Measurements from ENCODE around the gene KCNJ12.
A peak's percentile ranks its signal among the peaks of the same experiment; 100 is the strongest.
"Not testable (repeated sequence)": the region's sequence is repeated elsewhere in the genome, so short reads cannot be mapped to it uniquely, and the experiment has no call there.

The KCNJ12 gene

DNA sequence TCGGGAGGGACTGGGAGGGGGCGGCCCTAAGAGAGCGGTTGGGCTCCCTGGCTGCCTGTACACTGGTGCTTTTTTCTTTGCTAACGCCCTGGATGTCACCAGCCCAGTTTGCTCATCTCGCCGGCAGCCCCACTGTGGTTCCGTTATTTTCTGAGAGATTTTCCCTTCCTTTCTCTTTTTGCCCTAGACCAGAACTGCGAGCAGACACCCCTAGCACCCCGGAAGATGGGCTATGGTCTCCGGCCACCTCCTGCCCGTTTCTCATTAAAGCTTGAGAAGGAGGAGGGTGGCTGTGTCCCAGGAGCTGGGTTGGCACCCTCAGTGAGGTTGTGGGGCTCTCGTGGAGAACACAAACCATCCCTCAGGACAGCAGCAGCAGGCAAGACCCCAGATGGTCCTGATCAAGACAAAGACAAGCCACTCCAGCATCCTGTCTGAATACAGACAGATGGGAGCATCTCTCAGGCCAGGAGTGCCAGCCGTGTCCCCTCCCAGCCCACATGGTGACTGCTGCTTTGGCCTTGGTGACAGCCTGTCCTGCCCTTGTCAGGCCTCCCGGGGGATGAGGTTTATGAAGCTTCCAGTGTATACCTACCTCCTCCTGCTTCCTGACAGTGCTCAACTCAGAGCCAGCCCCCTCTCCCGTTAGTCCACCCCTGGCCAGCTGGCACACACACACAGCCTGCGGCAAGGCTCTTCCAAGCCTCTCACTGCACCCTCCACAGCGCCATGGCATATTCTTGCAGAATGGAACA lies 77.2 kb downstream of the KCNJ12 start:
- no peak for DNase-seq

DNA sequence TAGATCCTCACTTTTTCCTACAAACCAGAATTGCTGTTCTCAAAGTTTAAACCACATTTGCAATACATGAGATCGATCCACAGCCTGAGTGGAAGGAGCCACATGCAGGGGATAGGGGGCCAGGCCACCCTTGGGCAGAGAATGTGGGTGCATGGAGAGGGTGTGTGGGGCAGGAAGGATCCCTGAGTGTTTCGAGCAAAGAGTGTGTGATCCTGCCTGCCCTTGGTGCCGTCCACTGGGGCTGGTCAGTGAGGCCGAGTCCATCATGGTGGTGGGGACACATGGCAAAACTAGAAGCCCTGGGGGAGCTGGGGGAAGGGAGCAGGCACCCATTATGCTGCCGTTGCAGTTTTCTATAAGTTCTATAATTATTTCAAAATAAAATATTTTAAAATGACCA lies 77.8 kb downstream of the KCNJ12 start:
- DNase-seq = not testable (repeated sequence)

DNA sequence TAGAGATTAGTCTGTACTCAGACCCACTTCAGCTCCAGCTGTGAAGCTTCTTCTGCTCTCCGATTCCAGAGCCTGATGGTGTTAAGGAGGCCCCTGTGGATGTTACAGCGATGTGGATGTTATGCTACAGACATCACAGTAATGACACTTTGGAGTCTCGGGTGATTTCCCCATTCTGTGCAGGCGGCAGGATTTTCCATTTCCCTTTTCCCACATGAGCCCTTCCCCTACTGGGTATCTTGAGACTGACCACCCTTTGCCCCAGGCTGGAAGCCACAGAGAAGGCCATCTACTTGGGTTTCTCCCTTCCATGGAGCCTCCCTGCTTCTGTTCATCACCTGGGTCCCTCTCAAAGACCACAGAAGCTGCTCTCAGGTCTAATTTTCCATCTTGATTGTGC lies 78.3 kb downstream of the KCNJ12 start:
- no peak for DNase-seq

DNA sequence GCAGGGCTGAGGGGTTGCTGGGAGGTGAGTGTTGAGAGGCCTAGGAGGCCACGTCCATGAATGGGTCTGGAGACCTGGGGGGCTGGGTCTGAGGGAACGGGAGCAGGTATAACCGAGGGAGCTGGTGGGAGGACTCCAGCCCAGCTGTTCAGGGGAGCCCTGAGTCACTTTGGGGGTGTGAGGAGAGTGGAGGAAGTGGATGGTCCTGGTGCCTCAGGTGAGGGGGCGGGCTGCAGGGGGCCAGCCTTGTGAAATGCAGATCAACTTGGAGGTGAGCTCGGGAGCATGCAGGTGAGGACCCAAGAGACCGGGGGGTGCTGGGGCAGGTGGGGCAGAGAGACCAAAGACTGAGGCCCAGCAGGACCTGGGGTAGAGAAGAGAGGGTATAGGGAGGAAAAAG lies 79.6 kb downstream of the KCNJ12 start:
- DNase-seq = no peak

DNA sequence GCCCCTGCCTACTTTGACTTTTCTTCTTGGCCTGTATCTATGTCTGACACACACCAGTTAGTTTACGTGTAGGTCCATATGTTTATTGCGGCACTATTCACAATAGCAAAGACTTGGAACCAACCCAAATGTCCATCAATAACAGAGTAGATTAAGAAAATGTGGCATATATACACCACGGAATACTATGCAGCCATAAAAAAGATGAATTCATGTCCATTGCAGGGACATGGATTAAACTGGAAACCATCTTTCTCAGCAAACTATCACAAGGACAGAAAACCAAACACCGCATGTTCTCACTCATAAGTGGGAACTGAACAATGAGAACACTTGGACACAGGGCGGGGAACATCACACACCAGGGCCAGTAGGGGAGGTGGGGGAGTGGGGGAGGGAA lies 80.3 kb downstream of the KCNJ12 start:
- not testable (repeated sequence) for DNase-seq

DNA sequence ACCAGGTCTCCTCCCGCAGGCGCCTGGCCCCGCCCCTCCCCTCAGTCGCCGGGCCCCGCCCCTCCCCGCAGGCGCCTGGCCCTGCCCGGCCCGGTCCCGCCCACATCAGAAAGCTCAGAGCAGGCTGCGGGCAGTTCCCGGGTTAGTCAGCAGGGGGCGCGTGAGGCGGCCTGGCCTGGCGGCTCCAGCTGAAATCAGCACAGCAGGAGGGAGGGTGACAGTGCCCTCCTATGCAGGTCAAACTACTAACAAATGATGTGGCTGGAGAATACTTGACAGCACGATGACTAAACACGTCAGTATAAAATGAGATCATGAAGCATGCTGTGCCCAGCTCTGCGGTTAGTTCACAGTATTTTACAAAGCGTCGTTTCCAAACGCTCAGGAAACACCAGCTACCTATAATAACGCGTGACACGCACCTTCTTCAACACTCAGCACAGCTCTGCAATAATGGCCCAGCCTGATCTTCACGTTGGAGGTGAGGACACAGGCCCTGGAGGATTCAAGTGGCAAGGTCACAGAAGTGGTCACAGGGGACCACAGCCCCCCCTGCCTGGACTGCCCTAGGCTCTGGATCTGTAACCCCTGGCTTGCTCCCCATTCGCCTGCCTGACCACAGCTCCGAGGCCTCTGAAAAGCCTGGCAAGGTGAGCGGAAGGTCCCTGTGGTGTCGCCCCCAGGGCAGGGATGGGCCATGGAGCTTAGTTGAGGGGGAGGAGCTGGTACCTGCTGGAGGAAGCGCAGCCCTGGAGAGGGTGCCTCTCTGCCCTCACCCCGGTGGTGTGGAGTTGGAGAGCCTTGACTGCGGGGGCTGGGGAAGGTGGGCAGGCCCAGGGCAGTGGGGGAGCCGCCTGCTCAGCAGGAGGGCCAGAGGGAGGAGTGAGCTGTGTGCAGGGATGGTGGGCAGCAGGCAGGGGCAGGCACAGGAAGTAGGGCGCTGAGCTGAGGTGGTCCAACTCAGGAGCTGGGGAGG lies 81.2 kb downstream of the KCNJ12 start:
- peak; percentile 88 for DNase-seq

DNA sequence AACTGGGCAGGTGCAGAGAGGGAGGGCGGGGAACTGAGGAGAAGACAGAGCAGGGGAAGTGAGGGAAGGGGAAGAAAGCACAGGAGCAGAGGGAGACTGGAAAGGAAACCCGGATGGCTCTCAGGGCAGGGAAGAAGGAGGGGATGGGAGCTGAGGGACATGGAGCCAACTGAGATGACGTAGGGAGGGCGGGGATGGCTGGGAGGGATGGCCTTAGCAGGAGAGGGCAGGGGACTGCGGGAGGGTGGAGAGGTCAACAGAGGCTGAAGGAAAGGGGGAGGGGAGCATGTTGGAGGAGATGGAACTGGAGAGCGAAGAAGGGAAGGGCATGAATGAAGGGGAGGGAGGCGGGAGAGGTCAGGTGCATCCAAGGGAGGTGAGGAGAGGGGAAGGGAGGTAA lies 81.9 kb downstream of the KCNJ12 start:
- no peak for DNase-seq

DNA sequence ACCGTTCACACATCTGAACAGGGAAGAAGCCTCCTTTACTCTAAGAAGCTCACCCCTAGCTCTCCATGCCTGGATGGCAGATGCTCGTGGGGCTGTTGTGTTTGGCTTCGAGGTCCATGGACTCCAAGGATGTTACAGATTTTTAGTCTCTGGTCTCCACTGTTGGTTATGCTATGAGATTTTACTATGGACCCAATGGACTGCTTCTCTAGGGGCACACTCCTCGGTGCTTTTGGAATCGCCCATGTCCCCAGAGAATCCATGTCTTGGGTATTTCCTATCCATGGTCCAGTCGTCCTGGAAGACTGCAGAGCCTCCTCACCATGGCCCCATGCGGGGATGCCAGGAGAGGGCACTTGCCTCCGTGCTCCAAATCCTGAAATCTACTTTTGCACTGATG lies 83.4 kb downstream of the KCNJ12 start:
- DNase-seq = no peak

DNA sequence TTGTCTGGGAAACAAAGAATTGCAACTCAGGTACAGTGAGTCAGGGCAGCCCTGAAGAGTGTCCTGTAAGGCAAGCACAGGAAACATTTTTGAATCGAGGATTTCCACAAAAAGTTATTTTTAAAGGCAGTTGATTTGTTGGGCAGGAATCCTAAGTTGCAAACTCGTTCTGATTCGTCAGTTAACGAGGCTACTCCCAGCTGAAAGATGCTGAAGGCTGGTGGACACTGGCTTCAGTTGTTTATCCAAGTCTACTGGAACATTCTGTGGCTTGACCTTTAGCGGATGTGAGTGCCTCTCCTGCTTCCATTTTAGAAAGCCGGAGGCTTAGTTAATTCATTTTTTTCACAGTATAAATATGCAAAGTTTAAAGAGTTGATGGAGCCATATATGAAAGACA lies 84.2 kb downstream of the KCNJ12 start:
- no peak for DNase-seq

DNA sequence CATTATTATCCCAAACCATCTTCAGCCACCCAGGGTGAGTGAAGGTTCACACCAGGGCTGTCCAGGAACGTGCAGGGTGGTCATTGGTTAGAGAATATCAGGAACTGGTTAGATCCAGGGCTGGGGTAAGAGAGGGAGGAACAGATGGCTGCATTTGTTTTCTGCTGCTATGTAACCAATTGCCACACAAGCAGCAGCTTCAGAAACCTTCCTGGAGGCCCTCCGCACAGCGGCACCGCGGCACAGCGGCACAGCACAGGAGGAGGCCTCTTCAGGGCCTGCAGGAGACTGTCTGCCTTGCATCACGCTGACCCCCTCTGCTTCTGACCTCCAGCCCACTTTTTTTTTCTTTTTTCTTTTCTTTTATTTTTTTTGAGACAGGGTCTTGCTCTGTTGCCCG lies 86.1 kb downstream of the KCNJ12 start:
- DNase-seq = no peak

DNA sequence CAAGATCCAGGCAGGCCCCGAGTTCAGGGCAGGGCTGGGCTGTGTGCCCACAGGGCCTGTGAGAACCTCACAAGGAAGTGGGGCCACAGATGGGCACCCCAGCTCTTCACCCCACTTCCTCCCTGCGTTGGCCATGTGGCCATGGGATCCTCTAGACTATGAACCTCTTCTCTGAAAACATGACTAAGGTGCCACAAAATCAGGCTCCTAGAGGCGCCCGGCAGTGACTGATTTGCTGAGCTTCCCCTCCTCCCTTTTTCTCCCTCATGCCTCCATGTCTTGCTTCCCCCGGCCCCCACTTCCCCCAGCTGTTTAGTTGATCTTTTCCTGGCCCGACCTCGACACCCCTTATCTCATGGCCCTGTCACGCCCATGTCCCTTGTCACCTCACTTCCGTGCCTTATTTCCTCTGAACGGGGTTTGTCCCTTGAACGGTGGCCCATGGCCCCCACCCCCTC lies 87.1 kb downstream of the KCNJ12 start:
- no peak for DNase-seq

DNA sequence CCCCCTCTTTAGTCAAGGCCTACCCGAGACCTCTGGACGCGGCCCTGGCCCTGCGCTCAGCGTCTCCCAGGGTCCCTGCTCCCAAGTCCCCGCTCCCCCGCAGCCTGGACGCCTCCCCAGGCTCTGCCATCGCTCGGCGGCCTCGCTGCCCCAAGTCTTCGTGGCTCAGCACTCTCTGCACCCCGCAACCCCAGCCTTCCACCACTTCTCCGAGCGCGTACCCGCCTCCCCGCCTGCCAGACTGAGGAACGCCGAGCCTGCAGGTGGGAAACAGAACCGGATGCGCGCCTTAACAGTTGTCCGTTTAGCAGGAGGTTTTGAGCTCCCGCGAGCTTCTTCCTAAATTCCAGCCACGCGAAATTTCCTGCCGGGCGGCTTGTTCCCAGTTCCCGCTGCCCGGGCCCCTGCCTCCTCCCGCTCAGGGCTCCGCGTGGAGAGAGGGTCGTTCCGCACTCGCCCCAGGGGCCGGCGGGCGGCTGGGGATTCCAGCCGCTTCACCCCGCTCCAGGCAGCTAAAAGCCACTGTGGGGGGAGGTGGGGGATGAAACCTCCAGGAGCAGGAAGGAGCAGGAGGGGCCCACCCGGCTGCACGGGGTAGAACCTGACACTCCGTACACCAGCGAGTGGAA lies 87.7 kb downstream of the KCNJ12 start:
- no peak for DNase-seq

DNA sequence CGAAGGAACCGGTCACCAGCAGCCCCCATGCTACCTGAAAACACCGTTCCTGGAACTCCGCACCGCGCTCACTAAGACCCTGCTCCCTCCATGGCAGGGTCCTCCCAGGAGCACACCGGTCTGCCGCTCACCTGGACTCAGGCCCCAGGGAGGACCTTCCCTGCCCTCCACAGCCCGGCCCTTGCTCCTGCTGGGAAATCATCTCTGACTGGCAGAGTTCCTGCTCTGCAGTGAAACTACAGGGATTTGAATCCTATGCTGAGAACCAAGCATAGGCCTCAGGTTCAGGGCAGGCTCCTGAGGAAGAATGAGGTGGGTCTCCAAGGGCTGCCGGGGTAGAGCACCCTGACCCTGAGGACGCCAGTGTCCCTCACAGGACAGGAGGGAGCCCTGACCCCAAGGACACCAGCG lies 88.5 kb downstream of the KCNJ12 start:
- no peak for DNase-seq

DNA sequence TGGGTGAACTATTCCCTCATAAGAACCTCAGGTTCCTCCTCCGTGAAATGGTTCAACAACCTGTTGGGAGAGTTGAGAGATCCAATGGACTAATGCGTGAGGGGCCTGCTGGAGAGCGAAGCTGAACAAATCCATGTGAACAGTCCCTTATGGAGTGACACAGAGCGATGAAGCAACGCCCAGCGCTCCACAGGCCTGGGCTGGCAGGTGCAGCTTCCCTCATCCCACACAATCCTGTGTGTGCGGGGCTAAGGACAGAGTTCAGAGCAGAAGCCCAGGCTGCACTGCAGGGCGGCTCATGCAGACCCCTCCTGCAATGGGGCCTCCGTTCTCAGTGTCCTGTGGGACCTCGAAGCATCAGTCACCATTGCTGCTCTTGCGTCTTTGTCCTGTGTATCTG lies 90.4 kb downstream of the KCNJ12 start:
- DNase-seq = no peak

DNA sequence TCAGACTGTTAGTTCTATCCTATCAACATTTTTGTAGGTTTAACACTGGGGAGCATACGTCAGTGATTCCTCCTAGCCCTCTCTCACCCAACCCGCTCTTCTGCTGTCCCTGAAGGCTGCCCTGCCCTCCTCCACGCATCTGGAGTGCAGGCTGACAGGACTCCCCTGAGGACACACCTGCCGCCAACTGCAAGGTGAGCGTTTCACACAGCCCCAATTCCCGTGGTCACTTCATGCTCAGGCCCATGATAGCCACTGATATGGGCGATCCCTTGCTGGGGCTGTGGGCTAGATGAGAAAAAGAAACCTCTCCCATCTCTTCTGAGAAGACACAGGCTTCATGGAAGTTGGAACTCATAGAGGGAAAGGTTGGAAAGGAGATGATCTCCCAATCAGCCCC lies 91.0 kb downstream of the KCNJ12 start:
- no peak for DNase-seq

DNA sequence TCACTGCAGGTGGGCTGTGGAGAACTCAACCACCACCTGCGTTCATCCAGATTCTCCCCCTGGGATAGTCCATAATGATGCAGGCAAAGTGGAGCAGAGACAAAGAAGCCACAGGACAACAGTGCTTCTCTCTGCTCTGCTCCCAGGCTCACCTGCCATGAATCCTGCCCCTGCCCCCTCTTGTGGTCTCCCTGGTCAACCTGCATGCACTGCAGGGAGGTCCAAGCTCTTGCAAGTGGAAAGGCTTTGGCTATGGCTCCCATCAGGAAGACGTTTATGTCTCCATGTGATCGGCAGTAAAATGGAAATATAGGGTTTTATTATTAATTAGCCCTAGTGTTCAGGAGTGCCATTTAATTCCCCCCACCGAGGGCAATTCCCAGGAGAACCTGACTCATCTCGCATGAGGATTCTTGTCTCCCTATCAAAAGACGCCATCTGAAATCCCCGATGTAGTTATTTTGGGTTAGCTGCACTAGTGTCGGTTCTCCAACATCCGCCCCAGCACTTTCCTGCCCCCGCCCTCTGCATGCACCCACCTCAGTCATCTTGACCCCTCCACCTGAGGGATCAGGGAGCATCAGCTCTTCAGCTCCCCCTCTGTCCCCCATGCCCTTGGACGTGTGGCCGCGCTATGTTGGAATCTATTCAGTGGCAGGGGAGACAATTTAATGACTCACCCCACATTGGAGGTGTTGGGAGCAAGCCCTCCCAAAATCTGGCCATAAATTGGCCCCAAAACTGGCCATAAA lies 91.8 kb downstream of the KCNJ12 start:
- no peak for DNase-seq

All from CD4-positive, alpha-beta T cell treated with Interleukin-15 for 1 hour (primary cell).